Endodermal cell (in vitro differentiated cells): ENCODE results near the gene NOS3. TPM values are rescaled to one million over a fixed set of nuclear protein-coding genes. Genes with fewer than 3 reads are reported as not detected.

ENCODE experiments used
- DNase-seq: peaks from one replicate; pipeline ENCODE4 v3.0.0-alpha.2; 2017
- H3K27ac ChIP-seq: 2 replicates; pipeline ENCODE4 v1.5.1; 2013; ENCODE audit warnings: mild to moderate bottlenecking, low read depth, low read length, moderate library complexity
- H3K27me3 ChIP-seq: 2 replicates; pipeline ENCODE4 v1.6.1; 2013; ENCODE audit warnings: mild to moderate bottlenecking, low read length, moderate library complexity; ENCODE audit not compliant: insufficient read depth, control insufficient read depth, poor library complexity, severe bottlenecking
- H3K36me3 ChIP-seq: 2 replicates; pipeline ENCODE4 v1.7.0; 2013; ENCODE audit warnings: mild to moderate bottlenecking, low read length, moderate library complexity; ENCODE audit not compliant: control insufficient read depth, insufficient read depth
- H3K4me1 ChIP-seq: one replicate; pipeline ENCODE4 v1.7.0; 2013; ENCODE audit warnings: low read length; ENCODE audit not compliant: control insufficient read depth, insufficient read depth
- H3K4me3 ChIP-seq: 2 replicates; pipeline ENCODE4 v1.5.1; 2013; ENCODE audit warnings: mild to moderate bottlenecking, low read length, moderate library complexity
- H3K9ac ChIP-seq: 2 replicates; pipeline ENCODE4 v1.6.1; 2013; ENCODE audit warnings: mild to moderate bottlenecking, low read length, moderate library complexity; ENCODE audit not compliant: poor library complexity, severe bottlenecking; ENCODE audit errors: extremely low read depth
- H3K9me3 ChIP-seq: 2 replicates; pipeline ENCODE4 v1.6.1; 2013; ENCODE audit warnings: mild to moderate bottlenecking, low read length, moderate library complexity; ENCODE audit not compliant: control insufficient read depth
- H3K27ac Mint-ChIP-seq: 2 replicates; pipeline ENCODE4 v1.8.0; 2020; ENCODE audit warnings: mixed read lengths
- H3K27me3 Mint-ChIP-seq: 2 replicates; pipeline ENCODE4 v1.8.0; 2021; ENCODE audit warnings: mild to moderate bottlenecking, mixed read lengths; ENCODE audit not compliant: insufficient read depth
- H3K36me3 Mint-ChIP-seq: 2 replicates; pipeline ENCODE4 v1.8.0; 2020; ENCODE audit warnings: low read depth, mixed read lengths
- H3K4me1 Mint-ChIP-seq: 2 replicates; pipeline ENCODE4 v1.8.0; 2020; ENCODE audit warnings: mixed read lengths
- H3K4me3 Mint-ChIP-seq: 2 replicates; pipeline ENCODE4 v1.8.0; 2020; ENCODE audit warnings: mild to moderate bottlenecking, moderate library complexity, mixed read lengths
- H3K9me3 Mint-ChIP-seq: 2 replicates; pipeline ENCODE4 v1.8.0; 2020; ENCODE audit warnings: mild to moderate bottlenecking, mixed read lengths
- WGBS, 2 experiments: methylation state at CpG; one replicate each; pipeline versions ENCODE4 v1.1.5 to v1.1.7; 2013; ENCODE audit warnings: missing lambda C conversion rate in 2 of 2, mixed read lengths in 1 of 2; ENCODE audit not compliant: insufficient coverage in 1 of 2, insufficient read length in 1 of 2; 5-methylcytosine and 5-hydroxymethylcytosine counted together
- total RNA-seq, 2 donors: library from RNA; stranded (reverse); fragmentation: NEBNext Ultra II Directional in 1 of 2; extraction: Animal tissue kit (Norgen Biotek cat#: 25700) in 1 of 2; gene quantifications; 2 replicates in 1 of 2; 3 replicates in 1 of 2; pipeline ENCODE4 v1.2.1, GENCODE V29; 2021
- TF ChIP-seq, protein P1 (sequence below): fragments of 200-600 bp; sonication (generic); conservative IDR thresholded peaks from 2 replicates; pipeline ENCODE4 v1.5.0; 2021; ENCODE audit warnings: antibody characterized with exemption, mild to moderate bottlenecking

NOS3 gene
- total RNA-seq, 2 donors from 2014 or later, result 2.3 to 9.1 TPM

GRCh38 chr7:151028131-151028947, 37.5 kb downstream of the NOS3 start, which contains the start of gene ABCB8:
Gene ABCB8, plus strand, starts transcription at chr7:151028450. Its CDS starts 66 bp downstream, at chr7:151028516.
- H3K36me3 Mint-ChIP-seq, result no peaks in the 10 kb centered on the region
- H3K9me3 ChIP-seq, result no peaks in the 10 kb centered on the region
- peak within 1 kb of the TSS; percentile 86 for H3K4me3 Mint-ChIP-seq
- H3K27me3 Mint-ChIP-seq, result peaks cover 21% of the 10 kb centered on the region
- peak within 1 kb of the TSS; percentile 42 for H3K27ac ChIP-seq
- peak within 1 kb of the TSS; percentile 83 for H3K9ac ChIP-seq
- peaks cover 27% of the 10 kb centered on the region for H3K4me1 Mint-ChIP-seq
- H3K27ac Mint-ChIP-seq, result peak within 1 kb of the TSS; percentile 99
- H3K36me3 ChIP-seq, result peaks cover 4% of the 10 kb centered on the region
- peak; percentile 99 for DNase-seq
- TF ChIP-seq, protein P1, sequence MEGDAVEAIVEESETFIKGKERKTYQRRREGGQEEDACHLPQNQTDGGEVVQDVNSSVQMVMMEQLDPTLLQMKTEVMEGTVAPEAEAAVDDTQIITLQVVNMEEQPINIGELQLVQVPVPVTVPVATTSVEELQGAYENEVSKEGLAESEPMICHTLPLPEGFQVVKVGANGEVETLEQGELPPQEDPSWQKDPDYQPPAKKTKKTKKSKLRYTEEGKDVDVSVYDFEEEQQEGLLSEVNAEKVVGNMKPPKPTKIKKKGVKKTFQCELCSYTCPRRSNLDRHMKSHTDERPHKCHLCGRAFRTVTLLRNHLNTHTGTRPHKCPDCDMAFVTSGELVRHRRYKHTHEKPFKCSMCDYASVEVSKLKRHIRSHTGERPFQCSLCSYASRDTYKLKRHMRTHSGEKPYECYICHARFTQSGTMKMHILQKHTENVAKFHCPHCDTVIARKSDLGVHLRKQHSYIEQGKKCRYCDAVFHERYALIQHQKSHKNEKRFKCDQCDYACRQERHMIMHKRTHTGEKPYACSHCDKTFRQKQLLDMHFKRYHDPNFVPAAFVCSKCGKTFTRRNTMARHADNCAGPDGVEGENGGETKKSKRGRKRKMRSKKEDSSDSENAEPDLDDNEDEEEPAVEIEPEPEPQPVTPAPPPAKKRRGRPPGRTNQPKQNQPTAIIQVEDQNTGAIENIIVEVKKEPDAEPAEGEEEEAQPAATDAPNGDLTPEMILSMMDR, result peak; percentile 67
- 0 to 1% methylated on average over 32 to 53 of the region's 53 CpGs for WGBS, 2 experiments
- H3K4me1 ChIP-seq, result peaks cover 9% of the 10 kb centered on the region
- H3K4me3 ChIP-seq, result peak within 1 kb of the TSS; percentile 93
- no peaks in the 10 kb centered on the region for H3K27me3 ChIP-seq
- no peaks in the 10 kb centered on the region for H3K9me3 Mint-ChIP-seq

DNA sequence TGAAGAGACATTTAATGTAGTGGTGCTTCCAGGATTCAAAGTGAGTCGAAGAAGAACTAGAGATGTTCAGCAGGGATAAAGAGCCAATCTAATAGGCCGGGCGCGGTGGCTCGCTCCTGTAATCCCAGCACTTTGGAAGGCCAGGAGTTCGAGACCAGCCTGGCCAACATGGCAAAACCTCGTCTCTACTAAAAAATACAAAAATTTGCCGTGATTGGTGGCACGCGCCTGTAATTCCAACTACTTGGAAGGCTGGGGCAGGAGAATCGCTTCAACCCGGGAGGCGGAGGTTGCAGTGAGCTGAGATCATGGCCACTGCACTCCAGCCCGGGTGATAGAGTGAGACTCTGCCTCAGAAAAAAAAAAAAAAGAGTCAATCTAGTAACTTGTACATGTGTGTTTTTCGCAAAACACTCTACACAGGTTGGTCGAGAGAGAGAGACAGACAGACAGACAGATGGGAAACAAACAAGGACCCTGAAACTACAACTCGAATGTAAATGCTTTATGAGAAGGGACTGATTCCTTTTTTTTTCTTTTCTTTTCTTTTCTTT, 38.2 kb downstream of the NOS3 start:
- H3K27ac Mint-ChIP-seq, result peak overlapping the region; percentile 98
- H3K4me1 Mint-ChIP-seq, result peaks cover 27% of the 10 kb centered on the region
- Histone ChIP-seq H3K4me3 (peak overlapping the region; percentile 93), H3K4me1 (peaks cover 9% of the 10 kb centered on the region), H3K9ac (peak overlapping the region; percentile 83), H3K36me3 (peaks cover 4% of the 10 kb centered on the region), H3K27ac (no peak overlapping the region), H3K27me3 (no peaks in the 10 kb centered on the region), H3K9me3 (no peaks in the 10 kb centered on the region)
- peaks cover 16% of the 10 kb centered on the region for H3K27me3 Mint-ChIP-seq
- TF ChIP-seq, protein P1, result peak; percentile 4
- 70 to 75% methylated on average over 8 to 17 of the region's 17 CpGs for WGBS, 2 experiments
- H3K36me3 Mint-ChIP-seq, result no peaks in the 10 kb centered on the region
- no peaks in the 10 kb centered on the region for H3K9me3 Mint-ChIP-seq
- peak overlapping the region; percentile 86 for H3K4me3 Mint-ChIP-seq
- DNase-seq, result no peak

DNA sequence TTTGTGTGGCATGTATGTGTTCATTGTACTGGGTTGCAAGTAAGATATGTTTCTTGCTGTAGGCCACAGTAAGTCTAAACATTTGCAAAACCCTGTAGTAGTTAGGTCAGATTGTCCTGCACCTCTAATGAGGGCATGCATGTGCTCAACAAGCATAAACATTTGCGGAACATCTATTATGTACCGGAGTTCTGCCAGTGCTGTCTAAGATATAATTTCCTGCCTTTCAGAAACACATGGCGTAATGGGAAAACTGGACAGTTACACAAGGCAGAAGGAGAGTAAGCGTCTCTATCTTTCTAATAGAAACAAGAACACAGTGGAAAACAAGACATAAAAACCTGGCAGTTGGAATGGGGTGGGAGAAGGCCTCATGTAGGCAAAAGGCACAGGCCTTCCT, 40.2 kb downstream of the NOS3 start:
- Mint-ChIP-seq H3K27me3 (peaks cover 2% of the 10 kb centered on the region), H3K4me1 (peaks cover 24% of the 10 kb centered on the region), H3K9me3 (no peaks in the 10 kb centered on the region), H3K4me3 (no peak overlapping the region), H3K36me3 (no peaks in the 10 kb centered on the region), H3K27ac (no peak overlapping the region)
- no peak overlapping the region for H3K4me3 ChIP-seq
- WGBS, 2 experiments, result 93 to 96% methylated on average over 3 to 4 of the region's 4 CpGs
- H3K36me3 ChIP-seq, result peaks cover 4% of the 10 kb centered on the region
- no peaks in the 10 kb centered on the region for H3K27me3 ChIP-seq
- TF ChIP-seq, protein P1, result no peak
- H3K9ac ChIP-seq, result no peak overlapping the region
- H3K27ac ChIP-seq, result no peak overlapping the region
- H3K4me1 ChIP-seq, result peaks cover 7% of the 10 kb centered on the region
- no peaks in the 10 kb centered on the region for H3K9me3 ChIP-seq
- DNase-seq, result no peak
